ENCODE data around the gene MOGAT3.
"Not testable (repeated sequence)": the region's sequence is repeated elsewhere in the genome, so short reads cannot be mapped to it uniquely, and the experiment has no call there.

MOGAT3 gene

DNA sequence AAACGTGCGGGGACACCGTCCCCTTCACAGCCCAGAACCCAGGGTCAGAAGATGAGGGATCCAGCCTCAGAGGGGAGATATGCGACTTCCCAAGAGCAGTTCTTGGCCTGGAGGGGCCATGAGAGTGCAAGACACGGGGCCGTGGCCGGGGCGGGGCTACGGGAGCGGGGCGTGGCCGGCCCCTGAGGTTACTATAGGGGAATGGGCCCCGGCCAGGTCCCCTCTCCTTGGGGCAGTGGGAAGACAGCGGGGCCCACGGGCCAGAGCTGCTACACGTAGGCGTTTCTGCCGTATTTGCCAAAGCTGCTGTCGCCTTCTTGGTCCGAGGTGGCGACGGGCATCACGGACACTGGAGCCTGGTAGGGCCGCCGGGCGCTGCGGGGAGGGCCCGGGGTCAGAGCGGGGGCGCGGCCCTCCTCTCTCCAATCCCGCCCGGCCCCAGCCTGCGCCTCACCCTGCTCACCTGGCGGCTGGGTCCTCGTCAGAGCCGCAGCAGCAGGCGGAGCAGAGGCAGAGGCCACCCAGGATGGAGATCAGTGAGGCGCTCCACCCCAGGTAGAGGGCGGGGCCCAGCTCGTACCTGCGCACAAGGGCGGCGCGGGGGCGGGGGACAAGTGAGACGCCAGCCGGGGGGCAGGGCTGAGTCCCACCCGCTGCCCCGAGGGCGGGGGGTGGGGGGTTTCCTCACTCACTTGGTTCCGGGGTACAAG lies 31.5 kb upstream of the MOGAT3 start:
- DNase-seq, result no peak

- no peak for DNase-seq
These were observed 30.8 kb upstream of the MOGAT3 start for GRCh38 chr7:101231644-101232043.

DNA sequence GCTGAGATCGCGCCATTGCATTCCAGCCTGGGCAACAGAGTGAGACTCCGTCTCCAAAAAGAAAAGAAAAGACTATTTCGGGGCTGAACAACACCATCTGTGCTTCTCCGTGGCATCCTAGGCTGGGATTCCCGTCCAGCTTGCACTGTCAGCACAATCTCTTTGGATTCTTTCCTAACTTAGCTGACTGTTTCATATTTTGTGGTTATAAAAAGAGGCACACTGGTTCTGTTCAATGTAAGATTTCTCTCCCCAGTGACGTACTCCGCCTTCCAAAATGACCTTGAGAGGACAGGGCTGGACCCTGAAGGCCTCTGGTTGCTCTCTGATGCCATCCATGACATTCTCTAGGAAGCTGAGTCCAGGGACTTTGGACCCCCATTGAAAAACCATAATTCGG lies 25.9 kb upstream of the MOGAT3 start:
- DNase-seq, result no peak

DNA sequence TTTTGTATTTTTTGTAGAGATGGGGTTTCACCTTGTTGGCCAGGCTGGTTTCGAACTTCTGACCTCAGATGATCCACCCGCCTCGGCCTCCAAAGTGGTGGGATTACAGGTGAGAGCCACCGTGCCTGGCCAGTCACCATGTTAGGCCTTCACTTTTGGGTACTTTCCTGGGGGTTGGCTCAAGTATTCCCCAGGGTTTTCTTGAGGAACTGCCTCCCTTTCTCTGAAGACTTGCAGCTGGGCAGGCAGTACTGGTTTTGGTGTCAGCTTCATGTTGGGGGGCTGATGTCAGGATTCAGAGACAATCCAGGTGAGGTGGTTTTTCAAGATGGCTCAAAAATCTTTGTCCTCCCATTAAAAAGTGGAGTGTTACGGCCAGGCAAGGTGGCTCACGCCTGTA lies 24.8 kb upstream of the MOGAT3 start:
- DNase-seq, result no peak

DNA sequence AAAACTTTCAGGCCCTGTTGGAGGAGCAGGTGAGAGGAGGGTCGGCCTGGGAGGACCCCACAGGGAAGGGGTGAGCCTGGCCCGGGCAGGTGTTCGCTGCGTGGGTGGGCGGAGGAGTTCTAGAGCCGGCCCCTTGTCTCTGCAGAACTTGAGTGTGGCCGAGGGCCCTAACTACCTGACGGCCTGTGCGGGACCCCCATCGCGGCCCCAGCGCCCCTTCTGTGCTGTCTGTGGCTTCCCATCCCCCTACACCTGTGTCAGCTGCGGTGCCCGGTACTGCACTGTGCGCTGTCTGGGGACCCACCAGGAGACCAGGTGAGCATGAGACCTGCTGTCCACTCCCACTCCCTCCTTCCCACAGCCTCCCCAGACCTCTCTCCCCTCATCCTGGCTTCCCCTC lies 22.7 kb upstream of the MOGAT3 start:
- no peak for DNase-seq

DNA sequence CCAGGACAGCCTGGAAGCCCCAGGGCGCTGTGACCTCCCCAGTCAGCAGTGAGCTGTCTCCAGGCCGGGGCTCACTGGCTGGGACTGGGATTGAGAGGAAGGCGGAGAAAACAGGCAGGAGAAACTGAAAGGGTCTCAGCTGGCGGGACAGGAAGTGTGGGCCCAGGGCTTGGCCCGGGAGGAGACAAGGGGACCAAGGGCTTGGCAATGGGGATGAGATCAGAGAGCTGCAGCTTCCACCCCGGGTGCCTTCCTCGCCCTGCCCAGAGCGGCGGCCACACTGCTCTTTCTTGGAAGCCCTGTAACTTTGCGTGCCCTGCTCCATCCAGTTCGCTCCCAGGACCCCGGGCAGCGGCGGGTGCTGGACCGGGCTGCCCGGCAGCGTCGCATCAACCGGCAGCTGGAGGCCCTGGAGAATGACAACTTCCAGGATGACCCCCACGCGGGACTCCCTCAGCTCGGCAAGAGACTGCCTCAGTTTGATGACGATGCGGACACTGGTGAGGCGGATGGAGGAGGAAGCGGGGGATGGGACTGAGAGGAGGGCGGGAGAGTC lies 21.5 kb upstream of the MOGAT3 start:
- DNase-seq, result no peak

- DNase-seq, result no peak
These were observed 19.5 kb upstream of the MOGAT3 start for GRCh38 chr7:101220295-101220694.

GRCh38 chr7:101218236-101219125 lies 17.6 kb upstream of the MOGAT3 start:
- DNase-seq, result no peak

- DNase-seq, result peak; percentile 91
These were observed 16.8 kb upstream of the MOGAT3 start, which contains the start of the genes PLOD3 and ZNHIT1 for GRCh38 chr7:101217388-101218235. Gene PLOD3, minus strand, starts transcription at chr7:101217581. Its CDS starts 307 bp downstream, at chr7:101217274. Gene ZNHIT1, plus strand, starts transcription at chr7:101218165. Its CDS starts 31 bp downstream, at chr7:101218196.

- DNase-seq, result no peak
These were observed 16.1 kb upstream of the MOGAT3 start for GRCh38 chr7:101216860-101217387.

- no peak for DNase-seq
These were observed 15.4 kb upstream of the MOGAT3 start for GRCh38 chr7:101216001-101216859.

GRCh38 chr7:101212014-101212413 lies 11.2 kb upstream of the MOGAT3 start:
- DNase-seq, result no peak

- no peak for DNase-seq
These were observed 10.7 kb upstream of the MOGAT3 start for GRCh38 chr7:101211501-101211900.

DNA sequence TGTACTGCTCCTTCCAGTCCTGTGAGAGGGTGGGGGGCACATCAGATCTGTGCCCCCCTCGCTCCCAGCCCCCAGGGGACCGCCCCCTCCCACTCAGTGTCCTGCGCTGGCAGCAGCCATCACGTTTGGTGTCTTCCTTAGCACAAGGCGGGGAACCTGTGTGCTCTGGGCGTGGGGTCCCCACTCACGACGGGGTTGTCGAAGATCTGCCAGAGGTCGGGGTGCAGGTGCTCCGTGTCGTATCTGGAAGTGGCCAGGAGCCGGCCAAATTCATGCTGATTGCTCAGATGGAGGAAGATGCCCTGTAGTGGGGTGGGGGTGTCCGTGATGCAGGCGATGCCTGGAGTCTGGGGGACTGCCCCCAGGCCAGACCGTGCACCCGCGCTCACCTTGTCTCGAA lies 9.3 kb upstream of the MOGAT3 start:
- no peak for DNase-seq

- DNase-seq, result no peak
These were observed 8.0 kb upstream of the MOGAT3 start for GRCh38 chr7:101208794-101209193.

DNA sequence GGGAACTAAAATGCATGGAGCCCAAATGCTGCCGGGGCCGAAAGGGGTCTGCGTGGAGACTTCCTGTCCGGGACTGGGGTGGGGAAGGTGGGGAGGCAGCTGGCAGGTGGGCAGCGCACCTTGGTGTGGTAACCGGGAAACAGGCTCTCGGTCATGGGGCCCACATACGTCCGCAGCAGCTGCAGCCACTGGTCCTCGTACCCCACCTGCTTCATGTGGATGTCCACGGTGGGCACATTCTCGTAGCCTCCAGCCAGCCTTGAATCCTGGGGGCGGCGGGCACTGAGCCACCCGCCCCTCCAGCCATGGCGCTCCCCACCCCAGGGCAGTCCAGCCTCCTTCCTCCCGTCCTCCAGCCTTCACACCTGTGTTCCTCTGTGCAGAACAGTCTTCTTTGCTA lies 6.6 kb upstream of the MOGAT3 start:
- DNase-seq, result no peak

DNA sequence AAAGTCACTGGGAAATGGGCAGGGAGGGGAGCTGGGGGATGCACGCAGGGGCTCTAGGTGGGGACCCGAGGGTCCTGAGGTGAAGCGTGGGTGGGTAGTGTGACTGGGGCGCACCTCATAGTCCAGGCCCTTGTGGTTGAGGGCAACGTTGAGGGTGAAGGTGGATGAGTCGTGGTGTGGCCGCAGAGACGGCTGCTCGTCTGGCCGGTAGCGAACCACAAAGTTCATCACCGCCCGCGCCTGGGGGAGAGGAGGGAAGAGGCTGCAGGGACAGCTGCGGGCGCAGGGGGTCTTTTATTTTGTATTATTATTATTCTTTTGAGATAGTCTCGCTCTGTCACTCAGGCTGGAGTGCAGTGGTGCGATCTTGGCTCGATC lies 5.8 kb upstream of the MOGAT3 start:
- no peak for DNase-seq

DNA sequence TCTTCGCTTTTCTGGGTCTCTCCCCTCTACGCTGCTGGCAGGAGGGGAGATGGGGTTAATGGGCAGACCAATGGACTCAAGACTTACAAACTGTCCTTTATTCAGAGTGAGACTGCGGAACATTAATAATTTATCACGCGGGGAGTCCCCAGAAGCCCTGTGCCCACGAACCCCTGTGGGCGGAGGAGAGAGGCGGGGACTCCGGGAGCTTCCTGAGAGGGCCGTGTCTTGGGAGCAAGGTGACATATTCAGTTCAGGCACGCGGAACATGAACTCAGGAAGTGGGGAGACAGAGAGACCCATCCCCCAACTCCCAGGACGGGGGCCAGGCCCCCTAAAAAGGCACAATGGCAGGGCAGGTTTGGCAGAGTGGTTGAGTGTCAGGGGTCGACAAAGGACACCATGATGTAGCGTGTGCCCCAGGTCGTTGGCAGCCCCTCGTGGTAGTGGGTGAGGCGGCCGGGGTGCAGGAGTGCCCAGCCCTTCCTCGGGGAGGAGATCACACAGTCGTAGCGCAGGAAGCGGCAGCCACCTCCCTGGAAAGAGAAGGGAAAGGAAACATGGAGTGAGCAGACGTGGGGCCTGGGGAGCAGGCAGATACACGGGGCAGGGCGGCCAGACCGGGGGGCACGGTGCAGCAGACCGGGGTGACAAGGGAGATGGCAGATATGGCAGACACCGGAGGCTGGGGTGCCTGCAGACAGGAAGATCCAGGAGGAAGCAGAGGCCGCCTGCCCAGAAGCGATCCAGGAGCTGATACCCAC lies 5.2 kb upstream of the MOGAT3 start:
- no peak for DNase-seq

DNA sequence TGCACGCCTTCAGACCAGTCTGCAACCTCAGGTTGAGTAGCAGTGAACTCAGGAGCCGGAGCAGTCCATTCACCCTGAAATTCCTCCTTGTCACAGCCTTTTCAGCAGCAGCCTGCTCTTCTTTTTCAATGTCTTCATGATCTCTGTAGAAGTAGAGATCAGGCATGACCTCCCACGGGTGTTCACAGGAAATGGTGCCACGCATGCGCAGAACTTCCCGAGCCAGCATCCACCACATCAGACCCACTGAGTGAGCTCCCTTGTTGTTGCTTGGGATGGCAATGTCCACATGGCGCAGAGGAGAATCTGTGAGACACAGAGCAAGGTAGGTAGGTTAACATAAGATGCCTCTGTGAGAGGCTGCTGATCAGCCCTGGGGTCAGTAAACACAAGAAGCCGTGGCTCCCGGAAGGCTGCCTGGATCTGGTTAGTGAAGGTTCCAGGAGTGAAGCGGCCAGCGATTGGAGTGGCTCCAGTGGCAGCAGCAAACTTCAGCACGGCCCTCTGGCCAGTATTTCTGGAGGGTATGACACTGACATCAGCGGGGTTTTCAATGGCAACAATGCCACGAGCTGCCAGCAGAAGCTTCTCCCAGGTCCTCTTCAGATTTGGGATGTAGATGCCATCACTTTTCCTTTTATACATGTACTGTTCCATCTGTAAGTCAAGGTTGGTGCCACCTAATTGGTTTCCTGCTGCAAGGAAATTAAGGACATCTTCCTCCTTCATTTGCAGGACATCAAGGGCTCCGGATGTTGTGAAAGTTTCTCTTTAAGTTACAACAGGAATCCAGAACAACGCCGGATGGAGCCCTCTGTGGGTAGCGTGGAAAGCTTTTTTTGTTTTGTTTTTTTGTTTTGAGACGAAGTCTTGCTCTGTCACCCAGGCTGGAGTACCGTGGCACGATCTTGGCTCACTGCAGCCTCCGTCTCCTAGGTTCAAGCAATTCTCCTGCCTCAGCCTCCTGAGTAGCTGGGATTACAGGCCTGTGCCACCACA lies 3.2 kb upstream of the MOGAT3 start:
- DNase-seq, result not testable (repeated sequence)

GRCh38 chr7:101202603-101202918 lies 1.7 kb upstream of the MOGAT3 start:
- DNase-seq, result no peak
